OCI-LY1 (cell line): ENCODE data around the gene FOXK2.

ENCODE experiments used
- H2AFZ ChIP-seq: fragments of 200-600 bp; sonication (generic), shearing (Covaris generic); 2 replicates; pipeline ENCODE4 v1.6.0; 2014; ENCODE audit warnings: antibody characterized with exemption, mild to moderate bottlenecking, low read length
- H3F3A ChIP-seq: fragments of 200-600 bp; sonication (generic), shearing (Covaris generic); 2 replicates; pipeline ENCODE4 v1.6.0; 2014; ENCODE audit warnings: mild to moderate bottlenecking, antibody characterized with exemption, low read length, moderate library complexity; ENCODE audit not compliant: insufficient read depth
- H3K27ac ChIP-seq: fragments of 200-600 bp; sonication (generic); 2 replicates; pipeline ENCODE4 v1.5.1; 2014; ENCODE audit warnings: low read length, mixed run types, mild to moderate bottlenecking, low read depth; ENCODE audit not compliant: poor library complexity, severe bottlenecking
- H3K27me3 ChIP-seq: fragments of 200-600 bp; sonication (generic); 2 replicates; pipeline ENCODE4 v1.6.0; 2014; ENCODE audit warnings: antibody characterized with exemption, mild to moderate bottlenecking, low read length, moderate library complexity; ENCODE audit not compliant: insufficient read depth
- H3K36me3 ChIP-seq: fragments of 200-600 bp; sonication (generic); 2 replicates; pipeline ENCODE4 v1.6.1; 2014; ENCODE audit warnings: mild to moderate bottlenecking, antibody characterized with exemption, low read length, moderate library complexity, mixed read lengths; ENCODE audit not compliant: insufficient read depth
- H3K4me1 ChIP-seq: fragments of 200-600 bp; sonication (generic); 2 replicates; pipeline ENCODE4 v1.5.1; 2014; ENCODE audit warnings: mild to moderate bottlenecking, low read length, moderate library complexity; ENCODE audit not compliant: insufficient read depth, severe bottlenecking
- H3K4me2 ChIP-seq: fragments of 200-600 bp; sonication (generic), shearing (Covaris generic); 2 replicates; pipeline ENCODE4 v1.6.1; 2014; ENCODE audit warnings: low read length
- H3K4me3 ChIP-seq: fragments of 200-600 bp; sonication (generic); 2 replicates; pipeline ENCODE4 v1.5.1; 2014; ENCODE audit warnings: low read length, low read depth, mild to moderate bottlenecking, mixed read lengths; ENCODE audit not compliant: poor library complexity, severe bottlenecking
- H3K79me2 ChIP-seq: fragments of 200-600 bp; shearing (Covaris generic); 2 replicates; pipeline ENCODE4 v1.6.1; 2016; ENCODE audit warnings: mixed run types, low read length, mixed read lengths; ENCODE audit not compliant: insufficient read depth
- H3K9ac ChIP-seq: fragments of 200-600 bp; sonication (generic), shearing (Covaris generic); 2 replicates; pipeline ENCODE4 v1.6.1; 2014; ENCODE audit warnings: mild to moderate bottlenecking, low read length, mixed read lengths
- H3K9me2 ChIP-seq: fragments of 200-600 bp; sonication (generic), shearing (Covaris generic); 2 replicates; pipeline ENCODE4 v1.6.1; 2014; ENCODE audit warnings: low read depth, mild to moderate bottlenecking, low read length, mixed read lengths
- H3K9me3 ChIP-seq: fragments of 200-600 bp; shearing (Covaris generic); 2 replicates; pipeline ENCODE4 v1.6.1; 2014; ENCODE audit warnings: low read length, mixed read lengths
- H4K20me1 ChIP-seq: fragments of 200-600 bp; sonication (generic), shearing (Covaris generic); 2 replicates; pipeline ENCODE4 v1.6.0; 2016; ENCODE audit warnings: mild to moderate bottlenecking, low read length; ENCODE audit not compliant: insufficient read depth
- CTCF ChIP-seq: fragments of 200-600 bp; sonication (generic), shearing (Covaris generic); IDR thresholded peaks from 2 replicates; pipeline ENCODE4 v1.5.1; 2017; ENCODE audit warnings: mild to moderate bottlenecking, antibody characterized with exemption, low read length, moderate library complexity, mixed read lengths
- EZH2 ChIP-seq: fragments of 200-600 bp; sonication (generic), shearing (Covaris generic); IDR thresholded peaks from 2 replicates; pipeline ENCODE4 v1.8.0; 2017; ENCODE audit warnings: borderline replicate concordance, mixed run types, mild to moderate bottlenecking, antibody characterized with exemption, low read length, moderate library complexity, mixed read lengths

FOXK2 gene

GRCh38 chr17:82603981-82604448, 84.5 kb downstream of the FOXK2 start:
- no peak overlapping the region for H3K27ac ChIP-seq
- H4K20me1 ChIP-seq = no peaks in the 10 kb centered on the region
- no peak overlapping the region for H2AFZ ChIP-seq
- H3K4me2 ChIP-seq = no peak overlapping the region
- H3F3A ChIP-seq = no peaks in the 10 kb centered on the region
- no peak overlapping the region for H3K9ac ChIP-seq
- H3K27me3 ChIP-seq = no peaks in the 10 kb centered on the region
- peaks cover 84% of the 10 kb centered on the region for H3K36me3 ChIP-seq
- no peaks in the 10 kb centered on the region for H3K9me3 ChIP-seq
- no peak overlapping the region for H3K4me3 ChIP-seq
- no peaks in the 10 kb centered on the region for H3K79me2 ChIP-seq
- peaks cover 27% of the 10 kb centered on the region for H3K4me1 ChIP-seq
- no peaks in the 10 kb centered on the region for H3K9me2 ChIP-seq
- no peak for TF ChIP-seq EZH2
- TF ChIP-seq CTCF = no peak

GRCh38 chr17:82604532-82604931, 85.0 kb downstream of the FOXK2 start:
- H3F3A ChIP-seq = no peaks in the 10 kb centered on the region
- no peaks in the 10 kb centered on the region for H3K27me3 ChIP-seq
- no peak overlapping the region for H2AFZ ChIP-seq
- no peaks in the 10 kb centered on the region for H4K20me1 ChIP-seq
- H3K4me3 ChIP-seq = no peak overlapping the region
- no peak overlapping the region for H3K9ac ChIP-seq
- peaks cover 22% of the 10 kb centered on the region for H3K4me1 ChIP-seq
- no peaks in the 10 kb centered on the region for H3K9me3 ChIP-seq
- TF ChIP-seq CTCF = no peak
- TF ChIP-seq EZH2 = no peak
- H3K9me2 ChIP-seq = no peaks in the 10 kb centered on the region
- H3K79me2 ChIP-seq = no peaks in the 10 kb centered on the region
- peaks cover 81% of the 10 kb centered on the region for H3K36me3 ChIP-seq
- no peak overlapping the region for H3K27ac ChIP-seq
- H3K4me2 ChIP-seq = no peak overlapping the region

- Histone ChIP-seq H3K4me2 (no peak overlapping the region), H3K9me3 (no peaks in the 10 kb centered on the region), H3K4me1 (peaks cover 15% of the 10 kb centered on the region), H3K4me3 (no peak overlapping the region), H3F3A (no peaks in the 10 kb centered on the region), H4K20me1 (no peaks in the 10 kb centered on the region), H3K9ac (no peak overlapping the region), H3K27ac (no peak overlapping the region), H3K79me2 (no peaks in the 10 kb centered on the region), H3K36me3 (peaks cover 80% of the 10 kb centered on the region), H2AFZ (no peak overlapping the region), H3K27me3 (no peaks in the 10 kb centered on the region), H3K9me2 (no peaks in the 10 kb centered on the region)
- TF ChIP-seq CTCF (no peak), EZH2 (no peak)
These were observed 86.5 kb downstream of the FOXK2 start for GRCh38 chr17:82605939-82606600.
